Endometrial microvascular endothelial cells (primary cell): Measurements from ENCODE around the gene EEFSEC. TPM values are rescaled to one million over a fixed set of nuclear protein-coding genes. Genes with fewer than 3 reads are reported as not detected.

Experiments
- in situ Hi-C: cut with HindIII; loops from 2 replicates; pipeline ENCODE4 v1.10.0; 2017; ENCODE audit warnings: low sequenced_read_pairs, low pct_unique_long_range_greater_than_20kb; ENCODE audit errors: inconsistent ontology term
- total RNA-seq: library from RNA; depleted of rRNA; stranded (reverse); fragments of >200 nt; gene quantifications from one replicate; pipeline ENCODE4 v1.2.3, GENCODE V29; 2015; ENCODE audit errors: inconsistent ontology term

EEFSEC gene
- total RNA-seq, 1 donor from 2014 or later: 21.7 TPM

DNA sequence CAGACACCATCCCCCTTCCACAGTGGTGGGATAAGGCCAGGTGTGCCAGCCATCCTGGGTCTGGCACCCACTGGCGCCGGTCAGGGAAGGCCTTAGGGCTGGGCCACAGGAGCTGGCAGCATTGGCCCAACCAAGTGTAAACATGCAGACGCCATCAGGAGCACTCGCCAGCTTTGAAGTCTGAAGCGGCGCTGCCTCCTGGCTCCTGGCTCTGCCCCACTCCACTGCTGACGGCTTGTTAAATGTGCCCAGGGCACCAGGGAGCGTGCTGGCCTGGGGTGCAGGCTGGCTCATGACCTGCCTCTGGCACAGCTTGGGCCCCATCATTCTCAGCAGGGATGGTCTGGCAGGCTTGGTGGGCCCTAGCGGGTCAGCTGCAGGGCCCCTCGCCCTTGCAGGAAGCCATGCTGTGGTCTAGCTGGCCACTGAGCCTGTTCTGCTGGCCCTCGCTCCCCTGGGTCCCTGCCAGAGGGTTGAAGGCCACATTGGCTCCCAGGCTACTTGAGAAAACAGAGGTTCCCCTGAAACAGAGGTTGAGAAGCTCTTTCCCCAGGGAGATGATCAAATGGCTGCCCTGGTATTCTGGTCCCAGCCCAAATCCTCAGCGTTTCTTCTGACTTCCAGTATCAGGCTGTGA, 196.8 kb downstream of the EEFSEC start:
- in situ Hi-C loops: no loop called here

- in situ Hi-C loops: no loop called here
Measured at GRCh38 chr3:128351546-128351945, 198.3 kb downstream of the EEFSEC start.

GRCh38 chr3:128352326-128352725, 199.0 kb downstream of the EEFSEC start:
- in situ Hi-C loops: no loop called here

- in situ Hi-C loops: no loop called here
Measured at GRCh38 chr3:128353361-128353965, 200.2 kb downstream of the EEFSEC start.

GRCh38 chr3:128353991-128354687, 200.9 kb downstream of the EEFSEC start:
- in situ Hi-C loops: no loop called here

- in situ Hi-C loops: no loop called here
Measured at GRCh38 chr3:128354788-128355542, 201.7 kb downstream of the EEFSEC start.

- in situ Hi-C loops: no loop called here
Measured at GRCh38 chr3:128355543-128355919, 202.2 kb downstream of the EEFSEC start.

GRCh38 chr3:128356822-128357221, 203.5 kb downstream of the EEFSEC start:
- in situ Hi-C loops: no loop called here

DNA sequence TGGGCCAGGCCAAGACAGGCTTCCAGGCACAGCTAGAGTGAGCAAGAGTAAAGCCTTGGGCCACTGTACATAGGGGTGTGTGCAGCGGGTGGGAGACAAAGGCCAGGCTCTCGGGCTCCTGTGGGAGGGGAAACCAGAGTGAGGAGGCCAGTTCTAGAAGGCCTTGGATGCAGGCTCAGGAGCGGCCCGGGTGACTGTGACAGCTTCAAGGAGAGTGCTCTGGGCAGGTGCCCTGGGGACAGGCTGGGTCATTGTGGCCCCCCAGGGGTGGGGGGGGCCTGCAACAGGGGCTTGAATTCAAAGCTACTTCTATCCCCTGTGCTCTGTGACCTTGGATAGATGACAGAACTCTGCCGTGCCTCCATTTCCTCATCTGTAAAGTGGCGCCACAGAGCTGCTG, 204.3 kb downstream of the EEFSEC start:
- in situ Hi-C loops: no loop called here

DNA sequence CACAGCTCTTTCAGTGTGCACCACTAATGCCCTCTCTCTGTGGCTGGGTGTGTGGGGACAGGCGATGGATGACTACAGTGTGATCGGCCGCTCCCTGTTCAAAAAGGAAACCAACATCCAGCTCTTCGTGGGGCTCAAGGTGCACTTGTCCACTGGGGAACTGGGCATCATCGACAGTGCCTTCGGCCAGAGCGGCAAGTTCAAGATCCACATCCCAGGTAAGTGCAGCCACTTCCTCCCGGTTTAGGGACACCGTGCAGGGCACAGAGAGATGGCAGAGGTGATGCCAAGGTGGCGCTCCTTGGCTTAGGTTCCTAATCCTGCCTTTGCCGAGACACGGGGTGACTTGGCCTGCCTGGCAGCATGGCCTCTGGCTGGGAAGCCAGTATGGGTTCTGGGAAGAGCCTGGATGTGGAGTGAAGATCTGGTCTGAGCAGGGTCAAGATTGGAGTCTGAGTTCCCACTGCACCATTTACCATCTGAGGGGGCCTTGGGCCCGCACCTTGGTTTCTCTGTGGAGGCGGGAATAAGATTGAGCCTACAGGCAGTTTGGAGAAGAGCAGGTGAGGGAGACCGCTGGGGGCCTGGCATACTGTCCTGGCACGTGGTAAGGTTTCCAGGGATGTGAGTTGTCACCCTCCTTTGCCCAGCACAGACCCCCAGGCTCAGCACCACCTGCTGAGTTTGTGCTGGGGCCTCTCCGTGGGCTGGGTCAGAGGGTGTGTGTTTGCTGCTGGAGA, 205.0 kb downstream of the EEFSEC start:
- in situ Hi-C loops: no loop called here

- in situ Hi-C loops: no loop called here
Measured at GRCh38 chr3:128359060-128359664, 205.9 kb downstream of the EEFSEC start.

- in situ Hi-C loops: no loop called here
Measured at GRCh38 chr3:128359846-128360642, 206.8 kb downstream of the EEFSEC start.

DNA sequence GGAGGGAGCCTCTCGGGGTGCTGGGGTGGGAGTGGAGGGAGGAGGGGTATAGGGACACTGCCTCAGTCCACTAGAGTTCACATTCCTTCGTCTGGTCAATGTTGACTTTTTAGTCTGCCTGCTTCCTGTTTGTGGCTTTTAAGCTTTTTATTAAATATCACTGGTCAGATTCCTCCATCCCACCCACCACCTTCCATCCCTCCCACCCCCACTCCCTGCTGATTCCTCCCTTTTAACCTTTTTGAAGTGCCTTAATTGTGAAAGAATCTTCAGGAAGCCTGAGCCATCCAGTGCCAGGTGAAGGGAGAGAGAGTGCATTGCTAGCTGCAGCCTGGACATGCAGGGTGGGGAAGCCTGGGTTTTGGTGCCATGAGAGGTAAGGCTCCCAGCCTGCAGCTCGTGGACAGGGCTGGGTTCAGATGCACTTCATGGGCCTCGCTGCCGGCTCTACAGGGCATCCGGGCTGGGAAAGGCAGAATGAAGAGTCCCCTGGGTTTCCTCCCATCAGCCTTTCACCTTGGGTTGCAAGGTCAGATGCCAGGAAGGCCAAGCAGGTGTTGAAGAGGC, 207.5 kb downstream of the EEFSEC start:
- in situ Hi-C loops: no loop called here

GRCh38 chr3:128362026-128362965, 209.0 kb downstream of the EEFSEC start:
- in situ Hi-C loops: no loop called here

- in situ Hi-C loops: no loop called here
Measured at GRCh38 chr3:128364291-128364690, 211.0 kb downstream of the EEFSEC start.

GRCh38 chr3:128364808-128365360, 211.6 kb downstream of the EEFSEC start:
- in situ Hi-C loops: no loop called here
